GM10847 (cell line): ENCODE data around the gene THADA.

Experiments
- POLR2A ChIP-seq: IDR thresholded peaks from 2 replicates; pipeline ENCODE4 v1.6.1; 2011; ENCODE audit not compliant: insufficient read length; ENCODE audit errors: extremely low read depth

Gene THADA

DNA sequence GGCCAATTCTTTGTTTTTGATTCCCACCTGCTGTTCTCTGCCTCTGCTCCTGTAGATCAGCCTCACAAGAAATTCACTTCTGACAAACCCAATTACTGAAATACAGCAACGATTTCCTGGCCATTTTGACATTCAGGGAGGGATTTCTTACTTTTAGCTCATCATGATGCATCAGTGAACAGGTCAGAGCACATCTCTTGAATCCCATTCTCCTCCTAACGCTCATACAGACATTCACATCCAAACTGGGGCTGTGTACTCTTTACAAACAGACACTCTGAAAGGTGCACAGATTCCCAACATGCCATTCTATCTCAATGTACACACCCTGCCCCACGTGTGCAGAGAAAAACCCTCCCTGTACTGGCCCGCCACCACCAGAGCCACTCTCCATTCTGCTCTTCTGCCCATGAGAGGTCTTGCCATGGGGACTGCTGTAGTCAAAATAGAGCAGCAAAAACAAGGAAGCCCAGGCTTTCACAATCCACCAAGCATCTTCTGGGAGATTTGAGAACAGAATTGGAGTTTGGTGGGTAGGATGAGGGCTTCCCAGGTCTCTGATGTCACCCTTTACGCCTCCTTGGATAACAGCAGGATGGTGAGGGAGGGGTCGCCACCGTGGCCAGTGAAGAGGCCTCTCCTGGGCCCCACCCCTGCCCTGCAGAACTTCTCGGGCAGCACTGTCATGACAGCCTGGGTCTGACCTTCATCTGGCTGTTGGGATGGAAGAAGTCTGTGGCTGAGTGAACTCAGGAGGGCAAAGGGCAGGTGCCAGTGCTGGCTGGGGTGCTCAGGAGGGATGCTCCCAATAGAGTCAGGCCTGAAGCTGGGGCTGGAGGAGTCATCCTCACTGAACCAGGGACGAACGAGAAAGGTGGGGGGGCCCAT is 327.5 kb downstream of the THADA start:
- TF ChIP-seq POLR2A = no peak

DNA sequence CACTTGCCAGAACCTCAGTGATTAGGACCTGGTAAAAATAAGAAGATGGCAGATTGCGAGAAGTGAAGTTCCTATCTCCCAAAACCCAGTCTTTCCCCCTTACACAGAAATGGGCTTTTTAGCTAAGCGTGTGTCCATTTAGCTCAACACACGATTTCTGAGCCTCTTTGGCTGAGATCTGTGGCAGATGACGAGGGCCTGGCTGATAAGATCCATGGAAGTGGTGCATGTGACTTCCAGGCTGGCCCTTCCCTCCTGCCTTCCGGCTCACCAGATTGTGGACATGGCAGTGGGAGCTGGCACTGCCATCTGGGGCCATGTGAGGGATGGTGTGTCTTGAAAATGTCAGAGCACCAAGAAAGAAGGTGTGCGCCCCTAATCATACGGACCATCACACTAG is 328.5 kb downstream of the THADA start:
- no peak for TF ChIP-seq POLR2A

DNA sequence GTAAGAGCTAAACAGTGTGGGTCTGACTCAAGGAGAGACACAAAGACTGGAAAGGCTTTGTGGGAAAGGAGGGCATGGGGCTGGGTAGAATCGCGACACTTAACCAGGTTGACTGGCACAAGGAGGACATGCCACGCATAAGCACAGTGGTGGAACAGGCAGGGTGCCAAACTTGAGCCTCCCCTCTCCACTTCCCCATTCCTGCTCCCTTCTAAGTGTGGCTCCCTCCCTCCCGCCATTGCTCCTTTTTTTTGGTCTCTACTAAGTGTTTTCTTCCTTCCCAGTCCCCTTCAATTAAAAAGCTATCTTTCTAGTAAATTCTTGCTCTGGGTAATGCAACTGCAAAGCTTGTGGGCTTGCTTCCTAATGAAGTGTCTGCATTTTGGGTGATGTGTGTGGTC is 329.1 kb downstream of the THADA start:
- TF ChIP-seq POLR2A = no peak

DNA sequence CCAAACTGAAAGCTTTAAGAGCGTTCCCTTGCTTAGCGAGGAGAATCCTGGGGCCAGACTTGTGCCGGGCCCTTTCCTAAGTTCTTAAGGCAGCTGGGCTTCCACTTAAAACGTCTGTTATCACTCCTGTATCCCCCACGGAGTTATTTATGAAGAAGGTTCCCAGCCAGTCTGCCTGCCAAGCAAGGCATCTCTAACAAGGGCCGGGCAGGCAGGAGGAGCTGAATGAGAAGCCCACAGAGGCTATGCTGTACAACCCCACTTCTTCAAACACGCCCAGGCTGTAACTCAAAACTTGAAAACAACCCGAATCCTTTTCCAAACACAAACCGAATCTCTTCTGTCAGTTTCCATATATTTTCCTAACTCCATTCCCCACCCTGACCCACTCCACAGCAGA is 330.4 kb downstream of the THADA start:
- TF ChIP-seq POLR2A = no peak

DNA sequence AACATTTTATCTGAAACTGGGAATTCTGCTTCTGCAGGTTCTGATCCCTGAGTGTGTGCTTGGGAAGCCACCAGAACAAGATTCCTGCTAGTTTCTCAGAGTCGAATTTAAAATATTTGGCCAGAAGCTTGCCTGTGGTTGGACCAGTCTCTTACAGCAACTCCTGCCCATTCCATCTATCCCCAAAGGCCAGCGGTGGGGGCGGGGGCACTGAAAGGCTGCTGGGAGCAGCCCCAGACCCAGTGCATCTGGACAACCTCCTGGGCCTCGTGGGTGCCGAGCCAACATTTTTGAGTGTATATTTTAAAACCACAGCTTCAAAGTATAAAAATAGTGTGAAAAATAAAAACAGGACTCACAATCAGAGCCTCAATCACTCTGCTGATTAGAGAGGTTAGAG is 330.8 kb downstream of the THADA start:
- no peak for TF ChIP-seq POLR2A

GRCh38 chr2:43262951-43263350 is 332.9 kb downstream of the THADA start:
- TF ChIP-seq POLR2A = no peak

GRCh38 chr2:43262239-43262638 is 333.6 kb downstream of the THADA start:
- no peak for TF ChIP-seq POLR2A

- TF ChIP-seq POLR2A = no peak
Observed at GRCh38 chr2:43259512-43259911, 336.3 kb downstream of the THADA start.

DNA sequence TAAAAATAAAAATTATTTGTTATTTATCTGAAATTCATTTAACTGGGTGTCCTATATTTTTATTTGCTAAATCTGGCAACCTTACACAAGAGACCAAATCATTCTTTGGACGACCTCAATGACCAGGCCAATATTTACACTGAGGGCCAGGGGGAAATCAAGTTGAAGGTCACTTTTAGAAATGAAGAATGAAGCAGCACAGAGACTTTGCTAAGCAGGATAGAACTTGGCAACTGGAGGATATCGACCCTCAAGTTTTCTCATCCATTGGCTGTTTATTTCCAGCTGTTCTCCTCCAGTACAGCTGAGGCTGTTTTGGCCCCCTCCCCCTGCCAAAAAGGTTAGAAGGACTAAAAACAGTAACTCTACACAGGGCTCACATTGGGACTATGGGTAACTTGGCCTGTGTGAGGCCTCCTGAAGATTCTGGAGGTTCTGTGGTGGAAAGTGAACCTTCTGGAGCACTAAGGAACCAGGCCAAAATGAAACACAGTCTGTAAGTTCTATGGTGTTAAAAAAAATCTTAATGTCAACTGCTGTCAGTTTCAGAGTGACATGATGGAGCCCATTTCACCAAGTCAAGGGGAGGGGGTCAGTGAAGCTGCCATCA is 337.2 kb downstream of the THADA start:
- TF ChIP-seq POLR2A = no peak

DNA sequence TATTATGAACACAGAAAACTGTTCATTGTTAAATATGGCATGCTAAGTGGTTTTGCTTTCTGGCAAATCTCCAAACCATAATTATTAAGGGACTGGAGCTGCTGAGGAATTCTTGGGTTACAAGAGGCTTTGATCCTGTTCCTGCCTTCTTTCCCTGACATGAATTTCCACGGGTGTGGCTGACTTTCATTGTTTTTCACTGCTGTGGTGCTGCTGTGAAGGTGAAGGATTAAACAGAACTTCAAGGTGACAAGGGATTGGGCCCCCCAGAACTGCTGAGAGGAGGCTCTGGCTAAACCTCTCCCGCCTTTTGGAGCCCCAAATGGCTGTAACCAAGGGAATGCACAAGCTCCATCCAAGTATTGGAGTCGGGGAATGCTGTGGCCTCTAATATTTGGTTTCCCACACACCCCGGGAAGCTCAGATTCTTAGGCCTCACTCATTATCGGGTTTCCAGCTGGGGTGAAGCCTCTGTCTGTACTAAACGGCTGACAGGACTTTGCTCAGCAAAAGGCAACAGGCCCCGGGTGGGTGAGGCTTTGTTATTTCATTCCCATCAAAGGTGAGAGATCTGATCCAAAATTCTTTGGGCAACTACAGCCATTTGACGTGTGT is 340.4 kb downstream of the THADA start:
- TF ChIP-seq POLR2A = no peak

DNA sequence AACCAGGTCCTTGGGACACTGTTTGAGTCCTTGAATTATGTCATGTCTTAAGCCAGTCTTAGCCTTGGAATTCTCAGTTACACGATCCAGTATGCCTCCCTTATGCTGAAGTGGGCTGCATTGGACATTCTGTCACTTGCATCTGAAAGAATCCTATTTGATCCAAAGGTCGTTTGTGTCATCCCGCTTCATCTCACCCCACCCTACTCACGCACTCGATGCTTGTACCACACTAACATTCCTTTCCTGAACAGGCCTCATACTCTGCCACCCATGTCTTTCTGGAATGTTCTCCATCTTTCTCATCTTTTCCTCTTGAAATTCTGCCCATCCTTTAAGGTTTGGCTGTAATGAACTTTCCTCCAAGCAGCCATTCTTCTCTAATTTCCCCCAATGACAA is 341.5 kb downstream of the THADA start:
- TF ChIP-seq POLR2A = no peak

DNA sequence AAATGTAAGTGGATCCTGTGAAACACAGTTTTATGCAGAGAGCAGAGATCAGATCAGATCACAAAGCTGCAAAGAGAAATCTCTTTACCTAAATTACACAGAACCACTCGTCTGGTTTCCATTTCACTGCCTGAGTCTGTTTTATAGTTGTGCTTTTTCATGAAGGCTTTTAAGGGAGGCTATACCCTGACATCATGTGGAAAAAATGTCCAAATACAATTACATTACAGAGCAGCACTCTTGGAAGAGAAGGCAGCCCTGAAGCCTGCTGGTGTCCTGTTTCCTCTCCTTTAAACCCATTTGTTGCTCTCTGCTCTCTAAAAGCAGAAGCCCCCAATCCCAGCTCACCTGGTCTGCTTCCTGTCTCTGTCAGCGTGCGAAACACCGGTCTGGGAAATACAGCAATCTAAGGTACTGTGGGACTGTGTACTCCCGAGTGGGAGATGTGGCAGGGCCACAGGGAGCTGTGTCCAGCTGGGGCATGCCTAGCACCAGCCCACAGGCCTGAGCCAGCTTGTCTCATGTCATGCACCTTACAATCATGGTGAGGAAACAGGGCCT is 344.6 kb downstream of the THADA start:
- TF ChIP-seq POLR2A = no peak

- TF ChIP-seq POLR2A = no peak
Observed at GRCh38 chr2:43250015-43250414, 345.8 kb downstream of the THADA start.

DNA sequence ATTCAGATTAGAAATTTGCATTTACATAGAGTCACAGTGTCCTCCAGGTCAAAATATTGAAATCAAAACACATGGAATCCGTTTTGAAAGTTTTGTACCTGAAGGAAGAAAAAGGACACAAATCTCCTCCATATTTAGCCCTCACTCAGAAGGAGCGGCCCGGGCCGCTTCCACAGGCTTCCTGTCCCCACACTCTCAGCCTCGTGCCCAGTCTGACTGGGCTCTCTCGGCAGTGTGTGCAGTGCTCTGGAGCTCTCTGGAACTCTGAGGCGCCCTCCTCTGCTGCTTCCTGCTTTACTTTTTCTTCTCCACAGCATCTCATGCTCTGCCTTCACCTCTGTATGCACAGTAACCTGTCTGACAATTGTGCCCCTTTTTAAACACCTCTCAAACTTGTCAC is 347.2 kb downstream of the THADA start:
- no peak for TF ChIP-seq POLR2A

GRCh38 chr2:43246641-43247040 is 349.2 kb downstream of the THADA start:
- no peak for TF ChIP-seq POLR2A

GRCh38 chr2:43241558-43241957 is 354.3 kb downstream of the THADA start:
- no peak for TF ChIP-seq POLR2A
